Measurements from ENCODE around the gene MLH1.

DNA sequence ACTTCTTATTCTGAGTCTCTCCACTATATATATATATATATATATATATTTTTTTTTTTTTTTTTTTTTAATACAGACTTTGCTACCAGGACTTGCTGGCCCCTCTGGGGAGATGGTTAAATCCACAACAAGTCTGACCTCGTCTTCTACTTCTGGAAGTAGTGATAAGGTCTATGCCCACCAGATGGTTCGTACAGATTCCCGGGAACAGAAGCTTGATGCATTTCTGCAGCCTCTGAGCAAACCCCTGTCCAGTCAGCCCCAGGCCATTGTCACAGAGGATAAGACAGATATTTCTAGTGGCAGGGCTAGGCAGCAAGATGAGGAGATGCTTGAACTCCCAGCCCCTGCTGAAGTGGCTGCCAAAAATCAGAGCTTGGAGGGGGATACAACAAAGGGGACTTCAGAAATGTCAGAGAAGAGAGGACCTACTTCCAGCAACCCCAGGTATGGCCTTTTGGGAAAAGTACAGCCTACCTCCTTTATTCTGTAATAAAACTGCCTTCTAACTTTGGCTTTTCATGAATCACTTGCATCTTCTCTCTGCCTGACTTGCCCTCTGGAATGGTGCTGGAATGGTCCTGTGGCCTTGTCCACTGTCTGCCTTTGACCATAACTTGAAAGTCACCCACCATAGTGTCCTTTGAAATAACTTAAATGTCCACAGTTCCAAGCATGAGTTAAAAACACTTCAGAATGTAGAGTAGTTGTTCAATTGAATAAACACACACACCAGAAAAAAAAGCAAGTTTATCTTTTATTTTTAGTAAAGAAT is 32.4 kb downstream of the MLH1 start:
- TF ChIP-seq POLR2A (IDR thresholded peaks at IDR 0.05; ENCODE audit: low read length) (no peak), GATA1 (IDR thresholded peaks at IDR 0.05; ENCODE audit: low read depth, low read length) (no peak)

Data from erythroblast (primary cell).